GM11168 (cell line): ENCODE measurements around the gene HOXA11.

Experiments used
- in situ Hi-C: fragments of 300-500 bp; cut with MboI; formaldehyde crosslinking; loops from one replicate; pipeline ENCODE4 v1.12.0; 2022; ENCODE audit warnings: low sequenced_read_pairs; ENCODE audit not compliant: unreplicated experiment

Gene HOXA11

DNA sequence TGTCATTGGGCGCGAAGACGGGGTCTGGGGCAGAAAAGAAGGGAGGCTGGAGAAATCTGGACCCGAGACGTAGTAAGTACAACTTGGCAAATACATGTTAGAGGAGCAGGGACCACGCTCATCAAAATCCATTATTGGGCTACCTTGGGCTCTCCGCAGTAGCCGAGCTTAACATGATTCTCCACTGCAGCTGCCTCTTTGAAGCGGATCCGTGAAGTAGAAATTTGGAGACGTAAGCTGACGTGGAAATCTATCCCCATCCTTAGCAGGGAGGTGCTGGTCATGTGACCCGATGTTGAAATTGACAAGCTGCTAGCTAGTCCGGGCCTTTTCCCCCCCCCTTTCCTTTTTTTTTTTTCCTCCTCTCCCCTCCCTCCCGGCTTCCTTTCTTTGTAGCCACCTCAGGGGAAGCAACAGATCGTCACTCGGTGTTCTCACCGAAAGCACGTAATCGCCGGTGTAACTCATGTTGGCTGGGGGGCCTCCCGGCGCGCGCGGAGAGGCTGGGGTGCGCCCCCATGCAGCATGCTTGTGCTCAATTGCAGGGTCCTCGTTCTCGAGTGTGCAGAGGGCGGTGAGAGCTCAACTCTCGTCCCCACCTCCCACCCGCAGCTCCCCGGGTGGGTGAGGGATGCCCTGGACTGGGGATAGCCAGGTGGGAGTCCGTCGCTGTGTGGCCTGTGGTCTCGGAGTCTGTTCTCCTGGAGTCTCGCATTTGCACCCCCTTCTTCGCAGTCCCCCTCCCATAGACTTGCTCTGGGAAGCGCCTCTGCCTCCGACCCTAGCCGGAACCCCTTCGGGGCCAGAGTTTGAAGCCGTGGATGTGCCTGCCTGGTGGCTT, at the start of gene HOXA11:
TSS of gene HOXA11 (minus strand) at position 220 of the 841 bp plus-strand sequence. CDS start at position 132, 88 bp downstream.
- in situ Hi-C loops, result loop anchor here (25.0 kb wide), 1 partner anchor 1323 kb away; no protein-coding TSS in a partner anchor

DNA sequence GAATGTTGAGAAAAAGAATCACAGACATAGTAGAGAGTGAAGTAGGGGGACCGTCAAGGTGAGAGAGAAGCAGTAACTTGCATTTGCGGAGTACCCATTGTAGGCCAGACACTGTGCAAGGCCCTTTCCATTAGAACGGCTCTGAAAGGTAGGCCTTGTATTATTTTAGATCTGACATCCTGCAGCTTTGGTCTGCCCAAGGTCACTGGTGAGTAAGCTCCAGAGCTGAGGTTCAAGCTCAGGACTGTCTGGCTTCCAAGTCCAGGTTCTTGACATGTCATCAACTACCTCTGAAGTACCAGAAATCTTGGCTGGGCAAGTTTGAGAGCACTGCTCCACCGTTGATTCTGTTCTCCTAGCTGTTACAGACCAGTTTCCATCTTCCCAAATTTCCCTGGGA, 44.4 kb upstream of the HOXA11 start:
- in situ Hi-C loops, result no loop called here

DNA sequence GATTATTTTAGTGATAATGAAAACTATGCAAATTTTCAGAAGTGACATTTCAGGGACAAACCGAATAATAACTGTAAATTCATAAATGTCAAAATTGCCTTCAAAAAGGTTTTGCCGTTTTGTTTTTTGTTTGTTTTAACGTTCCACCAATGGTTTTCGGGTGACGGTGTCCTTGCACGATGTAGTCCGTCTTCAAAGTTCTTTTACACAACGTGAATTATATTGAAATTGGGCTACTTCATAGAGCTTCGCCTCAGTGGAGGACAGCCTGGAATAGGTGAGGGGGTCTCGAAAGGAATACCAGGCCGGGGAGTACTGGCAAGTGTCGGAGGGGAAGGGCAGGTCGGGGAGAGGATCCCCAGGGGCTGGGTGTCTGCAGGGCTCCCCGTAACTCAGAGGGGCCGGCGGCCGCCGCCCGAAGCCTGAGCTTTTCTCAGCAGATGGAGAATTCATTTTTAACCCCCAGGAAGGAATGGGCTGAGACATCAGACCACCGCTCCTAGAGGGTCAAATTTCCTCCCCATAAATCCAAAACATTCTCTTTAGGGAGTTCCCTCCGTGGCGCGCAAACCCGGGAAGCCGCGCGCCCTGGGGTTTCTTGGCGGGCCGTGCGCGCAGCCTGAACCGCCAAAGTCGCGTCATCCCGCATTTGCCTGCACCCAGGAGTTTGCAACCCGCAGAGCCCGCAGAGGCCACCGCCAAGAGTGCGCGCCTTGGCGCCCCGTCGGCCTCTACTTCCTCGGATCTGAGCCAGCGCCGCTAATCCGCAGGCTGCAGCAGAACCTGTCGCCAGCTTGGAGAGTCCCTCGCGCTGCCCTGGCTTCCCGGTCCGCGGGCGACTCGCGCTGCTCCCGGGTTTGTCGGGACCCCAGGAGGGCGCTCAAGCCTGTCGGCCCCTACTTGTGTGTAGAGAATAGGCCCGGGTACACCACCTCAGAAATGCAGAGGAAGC, 40.2 kb upstream of the HOXA11 start:
- in situ Hi-C loops, result loop anchor here (25.0 kb wide), 2 partner anchors 362 to 562 kb away; no protein-coding TSS in a partner anchor

DNA sequence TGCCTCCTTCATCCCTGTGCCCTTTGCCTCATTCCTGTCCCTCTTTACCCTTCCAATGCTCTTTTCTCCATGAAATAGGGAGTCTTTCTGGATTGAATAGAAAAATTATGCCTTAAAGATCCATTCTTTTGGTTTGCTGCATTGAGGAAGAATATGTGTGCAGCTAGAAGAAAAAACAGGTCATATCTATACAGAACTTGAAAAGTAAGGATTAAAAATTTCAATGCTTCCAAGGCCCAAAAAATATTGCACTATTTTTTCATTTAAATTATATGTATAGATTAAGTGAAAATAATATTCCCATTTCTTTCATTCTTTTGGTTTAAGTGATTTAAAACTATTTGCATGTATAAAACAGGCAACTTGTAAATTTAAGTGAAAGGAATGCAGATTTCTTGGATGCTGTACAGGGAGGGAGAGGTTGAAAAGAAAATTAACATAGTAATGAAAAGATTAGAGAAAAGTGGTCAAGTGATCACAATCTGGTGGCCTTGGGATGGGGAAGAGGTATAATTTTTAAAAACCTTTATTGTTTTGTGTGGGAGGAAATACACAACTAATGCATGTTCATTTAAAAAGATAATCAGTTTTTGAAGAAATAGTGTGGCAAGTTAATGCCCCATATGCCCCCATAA, 39.0 kb upstream of the HOXA11 start:
- in situ Hi-C loops, result loop anchor here (25.0 kb wide), 2 partner anchors 363 to 563 kb away; no protein-coding TSS in a partner anchor

DNA sequence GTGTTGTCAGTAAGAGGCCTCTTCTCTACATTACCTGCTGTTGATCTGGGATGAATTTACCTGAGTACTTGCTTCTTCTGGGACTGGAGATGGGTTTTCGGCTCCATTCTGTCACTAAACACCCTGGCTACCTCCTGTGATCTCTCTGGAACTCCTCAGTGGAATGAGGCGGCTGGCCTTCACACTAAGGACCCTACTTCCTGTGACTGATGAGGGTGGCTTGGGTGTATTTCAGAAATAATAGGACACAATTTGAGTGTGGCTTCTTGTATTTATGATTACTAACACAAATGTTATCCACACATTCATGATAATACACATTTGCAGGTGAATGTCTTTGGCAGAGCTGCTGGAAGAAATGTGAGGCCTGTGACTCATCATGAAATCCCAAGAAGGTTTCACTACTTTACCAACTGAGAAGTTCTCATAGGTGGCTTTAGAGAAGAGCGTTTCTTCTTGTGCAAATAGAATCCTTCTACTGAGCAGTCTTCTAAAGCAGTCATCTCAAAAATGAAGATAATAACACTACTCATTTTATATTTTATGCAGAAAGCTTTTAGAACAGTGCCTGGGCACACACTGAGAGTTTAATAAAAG, 36.3 kb upstream of the HOXA11 start:
- in situ Hi-C loops, result loop anchor here (25.0 kb wide), 2 partner anchors 366 to 566 kb away; no protein-coding TSS in a partner anchor

DNA sequence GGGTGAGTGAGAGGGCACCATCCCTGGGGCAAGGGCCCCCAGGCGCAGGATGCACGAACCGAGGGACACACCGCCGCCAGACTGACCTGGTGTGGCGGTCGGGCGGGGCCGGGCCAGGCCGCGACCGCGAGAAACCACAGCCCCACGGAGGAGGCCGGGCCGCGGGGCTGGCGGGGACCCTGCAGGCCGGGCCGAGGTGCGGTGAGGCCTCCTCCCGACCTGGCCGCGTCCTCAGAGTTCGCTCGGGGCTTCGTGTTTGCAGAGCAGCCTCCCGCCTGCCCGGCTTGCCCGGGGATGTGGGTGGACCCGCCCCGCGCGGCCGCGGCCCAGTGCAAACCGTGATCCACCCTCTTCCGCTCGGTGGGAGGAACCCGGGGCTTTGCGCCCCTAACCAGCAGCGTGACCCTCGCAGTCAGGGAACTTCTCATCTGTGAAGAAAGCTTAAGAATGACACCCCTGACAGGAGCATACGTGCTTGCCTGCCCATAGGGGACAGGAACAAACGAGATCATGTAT, 35.5 kb upstream of the HOXA11 start:
- in situ Hi-C loops, result loop anchor here (25.0 kb wide), 2 partner anchors 367 to 567 kb away; no protein-coding TSS in a partner anchor

DNA sequence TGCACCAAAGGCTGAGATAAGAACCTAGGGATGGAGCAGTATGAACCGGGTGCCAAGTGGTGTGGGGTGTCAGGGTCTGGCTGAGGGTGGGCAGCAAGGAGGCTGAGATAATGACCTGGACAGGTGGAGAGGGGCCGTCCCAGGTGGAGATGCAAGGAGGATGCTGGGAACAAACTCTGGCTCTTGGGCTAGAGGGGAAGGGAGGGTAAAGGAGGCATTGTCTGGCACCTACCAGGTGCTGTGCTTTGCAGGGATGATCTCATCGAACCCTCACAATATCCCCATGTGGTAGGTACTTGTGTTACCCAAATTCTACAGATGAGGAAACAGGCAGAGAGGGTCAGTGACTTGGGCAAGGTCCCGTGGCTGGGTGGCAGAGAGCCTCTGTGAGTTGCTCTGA, 34.8 kb upstream of the HOXA11 start:
- in situ Hi-C loops, result loop anchor here (25.0 kb wide), 2 partner anchors 367 to 567 kb away; no protein-coding TSS in a partner anchor

DNA sequence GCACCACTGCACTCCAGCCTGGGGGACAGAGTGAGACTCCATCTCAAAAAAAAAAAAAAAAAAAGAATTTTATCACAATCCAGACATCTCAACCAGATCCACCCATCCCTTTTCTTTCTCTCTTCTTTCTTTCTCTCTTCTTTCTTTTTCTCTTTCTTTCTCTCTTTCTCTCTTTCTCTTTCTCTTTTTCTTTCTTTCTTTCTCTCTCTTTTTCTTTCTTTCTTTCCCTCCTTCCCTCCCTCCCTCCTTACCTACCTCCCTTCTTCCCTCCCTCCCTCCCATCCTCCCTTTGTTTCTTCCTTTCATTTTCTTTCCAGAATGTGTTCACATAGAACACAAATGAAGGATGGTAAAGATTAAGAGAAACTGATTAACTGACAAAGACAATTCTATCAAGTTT, 32.9 kb upstream of the HOXA11 start:
- in situ Hi-C loops, result loop anchor here (25.0 kb wide), 2 partner anchors 369 to 569 kb away; no protein-coding TSS in a partner anchor

DNA sequence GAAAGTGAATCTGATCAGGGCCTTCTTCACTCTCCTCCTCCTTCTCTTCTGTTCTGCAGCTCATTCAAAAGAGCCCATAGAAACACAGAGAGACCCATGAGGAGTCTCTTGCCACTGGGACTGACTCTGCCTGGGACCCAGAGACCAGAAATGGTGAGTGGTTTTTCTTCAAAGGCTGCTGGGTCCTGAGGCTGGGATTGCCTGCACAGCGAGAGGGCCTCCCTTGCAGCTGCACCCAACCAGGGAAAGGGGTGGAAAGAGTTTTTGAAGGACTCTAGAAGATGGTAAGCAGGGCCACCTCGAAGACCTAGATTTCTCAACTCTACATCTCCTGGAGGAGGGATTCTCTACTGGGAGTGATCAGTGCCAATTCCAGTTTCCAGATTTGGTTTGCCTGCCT, 30.3 kb upstream of the HOXA11 start:
- in situ Hi-C loops, result loop anchor here (25.0 kb wide), 2 partner anchors 372 to 572 kb away; no protein-coding TSS in a partner anchor

DNA sequence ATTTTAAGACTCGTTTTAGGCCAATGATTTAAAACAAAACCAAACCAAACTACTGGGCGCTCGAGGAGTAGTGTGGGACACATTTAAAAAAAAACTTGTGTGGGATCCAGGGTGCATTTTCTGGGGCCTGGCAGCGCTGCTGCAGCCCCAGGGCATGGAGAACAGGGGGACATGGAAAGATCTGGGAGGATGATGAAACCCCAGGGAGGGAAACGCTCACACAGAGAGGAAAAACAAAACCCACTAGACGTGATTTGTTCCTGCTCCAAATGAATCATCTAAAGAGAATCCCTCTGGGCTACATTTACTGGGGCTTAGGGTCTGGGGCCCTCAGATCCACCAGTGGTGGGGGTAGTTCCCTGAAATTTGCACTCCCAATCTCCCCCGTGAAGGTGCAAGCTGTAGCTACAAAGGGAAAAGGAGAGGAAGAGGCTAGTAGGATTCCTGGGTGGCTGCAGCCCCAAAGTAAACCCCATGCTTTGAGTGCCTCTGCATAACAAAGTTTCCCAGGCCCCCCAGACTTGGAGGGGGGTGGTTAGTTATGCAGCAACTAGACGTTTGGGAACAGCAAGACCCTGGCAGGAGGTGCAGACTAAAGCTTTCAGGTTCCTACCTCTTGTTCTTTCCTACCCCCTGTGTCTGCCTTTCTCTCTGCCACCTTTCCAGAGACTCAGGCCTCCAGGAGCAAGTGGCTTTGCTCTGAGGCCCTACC, 29.4 kb upstream of the HOXA11 start:
- in situ Hi-C loops, result loop anchor here (25.0 kb wide), 2 partner anchors 373 to 573 kb away; no protein-coding TSS in a partner anchor

DNA sequence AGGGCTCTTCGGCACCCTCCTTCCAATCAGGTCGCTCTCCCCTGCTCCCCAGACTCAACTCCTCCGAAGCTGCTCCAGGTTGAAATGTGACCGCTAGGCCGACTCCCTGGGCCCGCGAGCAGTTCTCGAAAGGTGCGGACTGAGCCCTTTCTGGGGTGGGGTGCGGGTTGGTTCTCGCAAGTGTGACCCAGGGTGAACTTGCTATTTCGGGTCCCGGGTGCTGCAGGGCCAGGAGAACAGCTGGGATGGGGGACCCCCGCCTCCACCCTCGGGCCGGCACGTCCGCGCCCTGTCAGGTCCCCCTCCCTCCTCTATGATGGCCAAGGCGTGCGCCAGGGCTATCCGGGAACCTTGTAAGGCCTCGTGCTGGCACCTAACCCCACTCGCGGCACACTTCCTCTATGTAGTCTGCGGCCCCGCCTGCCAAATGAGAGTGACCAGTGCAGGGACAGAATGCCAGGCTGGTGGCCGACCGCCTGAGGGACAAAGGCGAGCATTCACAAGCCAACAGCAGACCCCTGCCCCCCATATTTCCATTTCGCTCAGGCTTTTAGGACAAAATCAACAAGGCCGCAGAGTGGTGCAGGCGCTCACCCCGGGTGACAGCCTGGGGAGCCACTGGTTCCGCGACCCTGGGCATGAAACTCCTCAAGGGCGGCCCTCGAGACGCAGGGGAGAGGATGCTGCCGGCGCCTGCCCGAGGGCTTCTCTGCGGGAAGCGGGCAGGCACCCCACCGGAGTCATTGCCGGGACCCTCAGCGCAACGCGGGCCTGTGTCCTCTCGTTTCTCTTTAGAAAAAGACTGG, 28.6 kb upstream of the HOXA11 start:
- in situ Hi-C loops, result loop anchor here (25.0 kb wide), 2 partner anchors 374 to 574 kb away; no protein-coding TSS in a partner anchor

DNA sequence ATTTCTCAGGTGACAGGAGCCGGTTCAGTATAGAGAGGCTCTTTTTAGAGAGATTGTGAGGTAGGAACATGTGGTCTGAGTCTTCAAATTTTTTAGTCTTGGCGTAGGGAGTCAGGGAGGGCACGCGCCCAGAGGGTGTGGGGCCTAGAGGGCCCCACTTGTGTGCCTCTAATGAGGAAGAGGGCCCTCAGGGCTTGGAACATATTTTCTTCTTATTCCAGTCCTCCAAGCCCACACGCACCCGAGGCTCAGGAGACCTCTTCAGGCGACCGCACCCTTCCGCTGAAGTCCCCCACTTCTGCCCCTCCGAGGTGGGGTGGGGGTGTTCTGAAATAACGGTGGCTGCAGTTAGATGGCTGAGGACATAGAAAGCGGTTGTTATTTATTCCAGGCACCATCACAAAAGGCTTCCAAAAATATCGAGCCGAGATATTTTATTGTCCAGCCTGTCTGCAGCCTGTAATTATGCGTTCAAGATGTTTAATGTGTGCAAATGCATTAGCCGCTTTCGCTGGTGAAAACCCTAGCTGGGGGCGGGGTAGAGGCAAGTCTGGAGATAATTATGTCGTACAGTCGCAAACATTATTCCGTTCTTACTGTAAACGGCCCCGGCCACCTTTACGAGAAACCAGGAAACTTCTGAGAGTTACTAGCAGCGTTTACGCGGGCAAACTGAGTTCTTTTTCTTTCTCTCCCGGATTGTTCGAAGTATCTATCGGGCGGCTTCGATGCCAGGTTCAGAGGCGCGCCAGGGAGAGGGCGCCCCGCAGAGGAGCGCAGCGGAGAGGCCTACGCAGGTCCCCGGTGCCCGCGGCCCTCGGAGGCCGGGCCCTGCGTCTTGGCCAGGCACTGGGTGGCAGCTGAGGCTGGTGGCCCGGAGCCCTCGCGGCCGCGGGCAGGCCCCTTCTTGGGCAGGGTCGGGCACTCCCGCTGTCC, 27.7 kb upstream of the HOXA11 start:
- in situ Hi-C loops, result loop anchor here (25.0 kb wide), 2 partner anchors 375 to 575 kb away; no protein-coding TSS in a partner anchor

DNA sequence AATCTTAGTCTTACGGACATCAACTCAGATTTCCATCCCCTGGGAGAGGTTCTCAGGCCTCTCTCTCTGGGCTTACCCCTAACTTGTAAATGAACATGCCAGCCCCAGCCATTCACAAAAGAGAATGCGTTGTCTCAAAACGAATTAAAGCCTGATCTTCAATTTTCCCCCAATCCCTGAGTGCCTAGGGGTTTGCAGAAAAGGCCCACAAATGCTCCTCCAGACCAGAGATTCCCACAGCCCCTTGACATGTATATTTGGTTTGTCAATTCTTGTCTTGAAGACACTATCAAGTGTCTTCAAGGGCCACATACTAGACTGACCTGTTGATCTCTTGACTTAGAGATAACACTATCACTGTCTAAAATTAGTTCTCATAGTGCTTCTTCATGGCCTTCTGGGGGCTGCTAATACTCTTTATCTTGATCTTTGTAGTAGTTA, 26.8 kb upstream of the HOXA11 start:
- in situ Hi-C loops, result loop anchor here (25.0 kb wide), 2 partner anchors 376 to 576 kb away; no protein-coding TSS in a partner anchor

DNA sequence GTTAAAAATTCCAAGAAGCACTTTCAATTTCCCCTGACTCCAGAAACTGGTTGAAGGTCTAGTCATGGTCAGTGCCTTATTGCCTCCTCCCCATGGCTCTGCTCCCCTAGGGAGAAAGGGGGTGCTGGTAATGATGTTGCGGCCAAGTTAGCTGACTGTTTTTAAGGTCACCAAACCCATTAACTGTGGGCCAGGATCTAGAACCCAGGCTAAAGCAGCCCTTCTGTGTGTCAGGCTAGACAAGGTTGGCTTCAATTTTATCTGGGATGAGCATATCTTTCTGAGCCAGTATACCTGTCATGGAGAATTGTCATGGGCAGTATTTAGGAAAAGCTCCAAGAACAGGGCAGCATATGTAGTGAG, 26.0 kb upstream of the HOXA11 start:
- in situ Hi-C loops, result loop anchor here (25.0 kb wide), 2 partner anchors 376 to 576 kb away; no protein-coding TSS in a partner anchor

DNA sequence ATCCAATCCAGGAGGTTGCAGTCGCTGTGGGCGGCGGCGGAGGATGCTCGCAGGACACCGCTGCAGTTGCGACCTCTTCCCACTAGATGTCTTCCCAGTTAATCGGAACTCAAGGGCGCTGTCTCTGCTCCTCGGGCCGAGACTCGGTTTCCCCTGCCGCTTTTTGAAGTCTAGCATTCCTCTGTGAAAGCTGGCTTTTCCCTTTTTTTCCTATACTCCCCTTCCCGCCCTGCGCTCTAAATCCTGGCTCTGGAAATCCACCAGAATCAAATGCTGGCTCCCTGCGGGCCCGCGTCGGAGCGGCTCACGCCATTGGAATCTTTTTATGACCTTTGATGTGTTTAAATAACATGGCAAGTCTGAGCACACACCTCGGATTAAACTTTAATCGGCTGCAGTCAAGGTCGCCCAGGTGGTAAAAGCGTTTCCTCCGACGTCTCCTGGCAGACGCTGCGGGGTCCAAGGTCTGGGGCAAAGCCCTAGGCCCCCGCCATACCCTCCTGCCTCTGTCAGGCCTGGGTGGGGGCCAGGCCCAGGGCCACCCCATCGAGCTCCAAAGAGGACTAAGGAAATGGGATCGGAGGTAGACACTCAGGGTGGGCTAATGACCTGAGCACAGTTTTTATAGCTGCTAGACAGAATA, 25.5 kb upstream of the HOXA11 start:
- in situ Hi-C loops, result loop anchor here (25.0 kb wide), 2 partner anchors 377 to 577 kb away; no protein-coding TSS in a partner anchor

DNA sequence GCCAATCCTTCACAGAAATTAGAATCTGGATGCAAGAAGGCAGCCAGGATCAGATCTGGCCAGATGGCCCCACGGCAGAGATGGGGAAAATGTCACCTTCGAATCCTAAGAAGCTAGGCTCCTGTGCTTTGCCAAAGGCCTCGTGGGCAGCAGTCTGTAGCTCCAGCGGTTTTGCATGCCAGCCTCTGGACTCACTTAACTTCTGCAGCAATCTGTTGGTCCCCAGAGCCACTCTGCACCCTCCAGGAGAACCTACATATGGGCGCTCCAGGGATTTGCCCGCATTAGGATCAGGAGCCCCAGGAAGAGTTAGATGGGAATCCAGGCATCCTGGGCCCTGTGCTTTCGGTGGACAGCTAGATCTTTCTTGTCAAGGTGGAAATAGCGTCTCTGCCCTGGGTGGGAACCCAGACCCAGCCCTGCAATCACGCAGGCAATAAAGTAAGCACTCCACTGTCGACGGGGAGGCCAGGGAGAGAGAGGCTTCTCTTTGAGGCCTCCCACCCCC, 25.0 kb upstream of the HOXA11 start:
- in situ Hi-C loops, result loop anchor here (10.0 to 25.0 kb wide), 3 partner anchors 377 to 715 kb away; no protein-coding TSS in a partner anchor
